Measurements from ENCODE around the gene GRHPR.

The GRHPR gene

GRCh38 chr9:37414503-37414943 is 8.0 kb upstream of the GRHPR start:
- peaks cover 17% of the 10 kb centered on the region for H3K27me3 Mint-ChIP-seq (ENCODE audit: low read depth)
- no peaks in the 10 kb centered on the region for H3K36me3 Mint-ChIP-seq (ENCODE audit: low read depth)
- no peaks in the 10 kb centered on the region for H3K9me3 Mint-ChIP-seq
- peaks cover 23% of the 10 kb centered on the region for H3K4me1 Mint-ChIP-seq
- peak overlapping the region; percentile 78 to 91 (median 86) for H3K27ac Mint-ChIP-seq
- H3K4me3 Mint-ChIP-seq: no peak overlapping the region
- no peak for TF ChIP-seq CTCF (IDR thresholded peaks at IDR 0.05; ENCODE audit: unreplicated experiment in 3 of 3)

GRCh38 chr9:37415011-37415719 is 7.3 kb upstream of the GRHPR start:
- Mint-ChIP-seq H3K9me3 (no peaks in the 10 kb centered on the region), H3K4me3 (peak overlapping the region; percentile 2 to 30 (median 5)), H3K36me3 (ENCODE audit: low read depth) (no peaks in the 10 kb centered on the region), H3K27me3 (ENCODE audit: low read depth) (peaks cover 17% of the 10 kb centered on the region), H3K4me1 (peaks cover 23% of the 10 kb centered on the region), H3K27ac (peak overlapping the region; percentile 78 to 91 (median 86))
- TF ChIP-seq CTCF (IDR thresholded peaks at IDR 0.05; ENCODE audit: unreplicated experiment in 3 of 3): peak; percentile 84 to 89 (median 86)

- H3K27me3 Mint-ChIP-seq (ENCODE audit: low read depth): peaks cover 13% of the 10 kb centered on the region
- peaks cover 28% of the 10 kb centered on the region for H3K4me1 Mint-ChIP-seq
- H3K36me3 Mint-ChIP-seq (ENCODE audit: low read depth): no peaks in the 10 kb centered on the region
- H3K9me3 Mint-ChIP-seq: no peaks in the 10 kb centered on the region
- no peak overlapping the region for H3K4me3 Mint-ChIP-seq
- H3K27ac Mint-ChIP-seq: no peak overlapping the region
- TF ChIP-seq CTCF (IDR thresholded peaks at IDR 0.05; ENCODE audit: unreplicated experiment in 3 of 3): no peak
These were observed 5.2 kb upstream of the GRHPR start for GRCh38 chr9:37417252-37417803.

GRCh38 chr9:37417857-37418618 is 4.5 kb upstream of the GRHPR start:
- Mint-ChIP-seq H3K27me3 (ENCODE audit: low read depth) (peaks cover 10% of the 10 kb centered on the region), H3K36me3 (ENCODE audit: low read depth) (no peaks in the 10 kb centered on the region), H3K4me1 (peaks cover 25% of the 10 kb centered on the region), H3K9me3 (no peaks in the 10 kb centered on the region), H3K27ac (peak overlapping the region in 1 of 3 experiments; percentile 78), H3K4me3 (no peak overlapping the region)
- TF ChIP-seq CTCF (IDR thresholded peaks at IDR 0.05; ENCODE audit: unreplicated experiment in 3 of 3): no peak

GRCh38 chr9:37419204-37419603 is 3.3 kb upstream of the GRHPR start:
- H3K4me3 Mint-ChIP-seq: peak overlapping the region in 2 of 3 experiments; percentile 12 to 19
- H3K36me3 Mint-ChIP-seq (ENCODE audit: low read depth): no peaks in the 10 kb centered on the region
- peaks cover 5% of the 10 kb centered on the region for H3K27me3 Mint-ChIP-seq (ENCODE audit: low read depth)
- no peaks in the 10 kb centered on the region for H3K9me3 Mint-ChIP-seq
- no peak for TF ChIP-seq CTCF (IDR thresholded peaks at IDR 0.05; ENCODE audit: unreplicated experiment in 3 of 3)
- H3K4me1 Mint-ChIP-seq: peaks cover 26% of the 10 kb centered on the region
- no peak overlapping the region for H3K27ac Mint-ChIP-seq

Measured in nephron (organoid).